Nephron progenitor cell (in vitro differentiated cells): Measurements from ENCODE around the gene TMEM225B.
A peak's percentile ranks its signal among the peaks of the same experiment; 100 is the strongest.

Experiments used
- DNase-seq: peaks from one replicate; pipeline ENCODE4 v3.0.0; 2021
- H3K27ac Mint-ChIP-seq: 2 replicates; pipeline ENCODE4 v1.8.0; 2021; ENCODE audit warnings: mild to moderate bottlenecking, moderate library complexity, mixed read lengths
- H3K27me3 Mint-ChIP-seq: 2 replicates; pipeline ENCODE4 v1.8.0; 2021; ENCODE audit warnings: mild to moderate bottlenecking, low read depth, mixed read lengths; ENCODE audit not compliant: poor library complexity
- H3K36me3 Mint-ChIP-seq: 2 replicates; pipeline ENCODE4 v1.8.0; 2021; ENCODE audit warnings: low read depth, mixed read lengths
- H3K4me1 Mint-ChIP-seq: 2 replicates; pipeline ENCODE4 v1.8.0; 2021; ENCODE audit warnings: mixed read lengths
- H3K4me3 Mint-ChIP-seq: 2 replicates; pipeline ENCODE4 v1.8.0; 2021; ENCODE audit warnings: mild to moderate bottlenecking, moderate library complexity, mixed read lengths
- H3K9me3 Mint-ChIP-seq: 2 replicates; pipeline ENCODE4 v1.8.0; 2021; ENCODE audit warnings: mild to moderate bottlenecking, moderate library complexity, mixed read lengths
- TF ChIP-seq, protein P1 (sequence below): fragments of 200-600 bp; sonication (generic); IDR thresholded peaks from 2 replicates; pipeline ENCODE4 v1.5.0; 2021; ENCODE audit warnings: antibody characterized with exemption

The TMEM225B gene

GRCh38 chr7:99606531-99606930 lies 8.5 kb downstream of the TMEM225B start:
- TF ChIP-seq, protein P1, sequence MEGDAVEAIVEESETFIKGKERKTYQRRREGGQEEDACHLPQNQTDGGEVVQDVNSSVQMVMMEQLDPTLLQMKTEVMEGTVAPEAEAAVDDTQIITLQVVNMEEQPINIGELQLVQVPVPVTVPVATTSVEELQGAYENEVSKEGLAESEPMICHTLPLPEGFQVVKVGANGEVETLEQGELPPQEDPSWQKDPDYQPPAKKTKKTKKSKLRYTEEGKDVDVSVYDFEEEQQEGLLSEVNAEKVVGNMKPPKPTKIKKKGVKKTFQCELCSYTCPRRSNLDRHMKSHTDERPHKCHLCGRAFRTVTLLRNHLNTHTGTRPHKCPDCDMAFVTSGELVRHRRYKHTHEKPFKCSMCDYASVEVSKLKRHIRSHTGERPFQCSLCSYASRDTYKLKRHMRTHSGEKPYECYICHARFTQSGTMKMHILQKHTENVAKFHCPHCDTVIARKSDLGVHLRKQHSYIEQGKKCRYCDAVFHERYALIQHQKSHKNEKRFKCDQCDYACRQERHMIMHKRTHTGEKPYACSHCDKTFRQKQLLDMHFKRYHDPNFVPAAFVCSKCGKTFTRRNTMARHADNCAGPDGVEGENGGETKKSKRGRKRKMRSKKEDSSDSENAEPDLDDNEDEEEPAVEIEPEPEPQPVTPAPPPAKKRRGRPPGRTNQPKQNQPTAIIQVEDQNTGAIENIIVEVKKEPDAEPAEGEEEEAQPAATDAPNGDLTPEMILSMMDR: no peak
- no peaks in the 10 kb centered on the region for H3K36me3 Mint-ChIP-seq
- H3K4me3 Mint-ChIP-seq: no peak overlapping the region
- H3K27me3 Mint-ChIP-seq: peaks cover 55% of the 10 kb centered on the region
- no peaks in the 10 kb centered on the region for H3K9me3 Mint-ChIP-seq
- no peak for DNase-seq
- H3K27ac Mint-ChIP-seq: no peak overlapping the region
- no peaks in the 10 kb centered on the region for H3K4me1 Mint-ChIP-seq

DNA sequence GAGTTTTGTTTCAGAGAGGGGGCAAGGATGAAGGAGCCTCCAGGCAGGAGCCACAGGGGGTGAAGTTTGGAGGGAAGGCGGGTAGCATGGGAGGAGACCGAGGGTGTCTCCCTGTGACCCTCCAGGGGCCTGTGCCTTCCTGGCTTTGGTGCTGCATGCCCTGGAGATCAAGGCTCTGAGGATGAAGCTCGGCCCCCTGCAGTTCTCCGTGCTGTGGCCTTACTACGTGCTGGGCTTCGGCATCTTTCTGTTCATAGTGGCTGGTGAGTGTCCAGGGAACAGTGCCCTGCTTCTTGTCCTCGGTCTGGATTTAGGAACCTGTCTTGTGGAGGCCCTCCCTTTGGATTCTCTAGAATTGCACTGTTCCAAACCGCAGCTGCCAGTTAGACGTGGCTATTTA lies 9.5 kb downstream of the TMEM225B start:
- Mint-ChIP-seq H3K4me1 (no peaks in the 10 kb centered on the region), H3K9me3 (no peaks in the 10 kb centered on the region), H3K27ac (no peak overlapping the region), H3K27me3 (peaks cover 62% of the 10 kb centered on the region), H3K36me3 (no peaks in the 10 kb centered on the region), H3K4me3 (no peak overlapping the region)
- TF ChIP-seq, protein P1: no peak
- no peak for DNase-seq

DNA sequence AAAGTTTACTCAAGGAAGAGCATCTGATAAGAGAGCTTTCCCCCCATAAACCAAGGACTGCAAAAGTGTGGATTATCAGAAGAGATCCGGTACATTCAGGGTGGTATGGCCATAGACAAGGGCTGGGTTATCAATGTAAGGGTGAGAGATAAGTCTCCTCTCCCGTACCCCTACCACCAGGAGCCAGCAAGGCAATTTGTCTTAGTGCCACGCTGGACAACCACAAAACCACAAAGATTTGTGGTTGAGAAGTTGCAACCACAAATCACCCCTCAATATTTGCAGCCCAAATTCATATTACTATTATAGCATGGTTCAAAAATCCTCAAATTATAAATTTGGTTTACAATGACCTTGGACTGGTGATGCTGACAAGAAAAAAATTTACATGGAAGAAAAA lies 16.4 kb downstream of the TMEM225B start:
- no peak overlapping the region for H3K27ac Mint-ChIP-seq
- TF ChIP-seq, protein P1: no peak
- no peak for DNase-seq
- peaks cover 8% of the 10 kb centered on the region for H3K36me3 Mint-ChIP-seq
- peaks cover 31% of the 10 kb centered on the region for H3K4me1 Mint-ChIP-seq
- no peak overlapping the region for H3K4me3 Mint-ChIP-seq
- peaks cover 7% of the 10 kb centered on the region for H3K9me3 Mint-ChIP-seq
- H3K27me3 Mint-ChIP-seq: peaks cover 43% of the 10 kb centered on the region

DNA sequence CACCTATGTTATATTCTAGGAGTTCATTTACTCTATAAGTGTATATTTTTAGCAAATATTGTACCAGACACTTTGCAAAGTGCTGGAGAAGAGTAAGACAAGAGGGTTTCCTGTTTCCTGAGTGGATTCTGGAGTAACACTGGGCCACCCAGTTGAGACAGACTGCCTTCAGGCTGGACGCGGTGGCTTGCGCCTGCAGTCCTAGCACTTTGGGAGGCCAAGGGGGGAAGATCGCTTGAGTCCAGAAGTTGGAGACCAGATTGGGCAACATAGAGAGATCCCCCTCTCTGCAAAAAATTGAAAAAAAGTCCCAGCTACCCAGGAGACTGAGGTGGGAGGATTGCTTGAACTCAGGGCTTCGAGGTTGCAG lies 17.9 kb downstream of the TMEM225B start:
- Mint-ChIP-seq H3K4me1 (peaks cover 31% of the 10 kb centered on the region), H3K36me3 (peaks cover 20% of the 10 kb centered on the region), H3K9me3 (peaks cover 7% of the 10 kb centered on the region), H3K4me3 (peak overlapping the region; percentile 95), H3K27ac (no peak overlapping the region), H3K27me3 (peaks cover 28% of the 10 kb centered on the region)
- DNase-seq: no peak
- TF ChIP-seq, protein P1: no peak

DNA sequence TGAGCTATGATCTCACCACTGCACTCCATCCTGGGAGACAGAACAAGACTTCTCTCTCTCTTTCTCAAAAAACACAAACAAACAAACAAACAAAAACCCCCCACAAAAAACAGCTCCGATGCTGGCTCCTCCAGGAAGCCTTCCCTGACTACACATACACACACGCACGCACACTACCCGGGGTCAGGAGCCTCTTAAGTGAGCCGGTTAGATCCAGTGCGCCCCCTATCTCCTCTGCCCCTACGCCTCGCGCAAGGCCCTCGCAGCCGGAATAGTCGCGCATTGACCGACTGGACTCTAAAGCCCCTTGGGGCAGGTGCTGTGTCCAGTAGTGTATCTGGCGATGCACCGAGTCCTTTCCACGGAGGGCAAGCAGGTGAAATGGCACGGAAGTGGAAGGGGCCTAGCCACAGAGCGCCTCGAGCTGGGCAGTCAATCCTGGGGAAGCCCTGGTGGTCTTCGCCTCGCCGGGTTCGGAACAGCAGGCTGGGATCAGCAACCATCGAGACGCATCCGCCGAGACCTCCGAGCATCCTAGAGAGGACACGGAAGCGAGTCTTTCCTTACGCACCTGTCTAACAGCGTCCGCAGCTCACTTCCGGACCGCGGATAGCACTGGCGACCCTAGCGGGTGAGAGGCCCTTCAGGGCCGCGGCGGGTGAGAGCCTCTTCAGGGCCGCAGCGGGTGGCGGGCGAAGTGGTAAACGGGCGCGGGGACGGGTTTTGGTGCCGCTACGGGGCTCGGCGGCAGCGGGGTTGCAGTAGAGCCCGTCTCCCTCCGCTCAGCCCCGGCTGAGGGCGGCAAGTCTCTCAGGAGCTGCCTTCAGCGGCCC lies 18.5 kb downstream of the TMEM225B start, which contains the start of gene ZSCAN25:
Gene ZSCAN25, plus strand, starts transcription at position 588 of the 833 bp plus-strand sequence. CDS start 2,661 bp downstream, outside the sequence.
- peak; percentile 91 for DNase-seq
- TF ChIP-seq, protein P1: peak; percentile 25
- peaks cover 31% of the 10 kb centered on the region for H3K4me1 Mint-ChIP-seq
- H3K27ac Mint-ChIP-seq: peak within 1 kb of the TSS; percentile 98
- peaks cover 26% of the 10 kb centered on the region for H3K36me3 Mint-ChIP-seq
- H3K9me3 Mint-ChIP-seq: peaks cover 7% of the 10 kb centered on the region
- H3K27me3 Mint-ChIP-seq: peaks cover 22% of the 10 kb centered on the region
- H3K4me3 Mint-ChIP-seq: peak within 1 kb of the TSS; percentile 95
